Panc1 (cell line): ENCODE results near the gene TMEM87A. TPM values are rescaled to one million over a fixed set of nuclear protein-coding genes. Genes with fewer than 3 reads are reported as not detected.

Experiments used
- ATAC-seq: fragments of 200-7000 bp; cut with Tn5 transposase; 2 replicates; pipeline ENCODE4 v1.9.1; 2020; ENCODE audit warnings: mild to moderate bottlenecking, moderate library complexity
- BruUV-seq: library from RNA; stranded (reverse); fragments of 400-500 nt; replicated peaks from 2 replicates; lab custom pipeline; 2021; lab: Mats Ljungman, UMichigan
- CTCF ChIA-PET: fragments of 300-600 bp; sonication (Branson Sonifier 250); formaldehyde crosslinking; loops from one replicate; lab custom pipeline; 2022; ENCODE audit warnings: antibody characterized with exemption; lab: Charles Lee
- POLR2A ChIA-PET: fragments of 300-600 bp; sonication (Branson Sonifier 250); formaldehyde crosslinking; loops from one replicate; lab custom pipeline; 2022; ENCODE audit warnings: antibody characterized with exemption; lab: Charles Lee
- DNase-seq: peaks from one replicate; pipeline ENCODE4 v3.0.0-alpha.2; 2010; ENCODE audit warnings: low read depth, low spot score
- H3K27ac ChIP-seq: 2 replicates; pipeline ENCODE4 v1.5.1; 2011; ENCODE audit warnings: mild to moderate bottlenecking, low read length, inconsistent platforms
- H3K27me3 ChIP-seq: fragments of 200-500 bp; sonication (Bioruptor generic); 2 replicates; pipeline ENCODE4 v1.6.0; 2014; ENCODE audit warnings: low read length, inconsistent platforms; ENCODE audit not compliant: control insufficient read depth, insufficient read depth
- H3K36me3 ChIP-seq: fragments of 200-500 bp; sonication (Bioruptor generic); 2 replicates; pipeline ENCODE4 v1.5.1; 2014; ENCODE audit warnings: inconsistent platforms, mild to moderate bottlenecking, low read length, moderate library complexity; ENCODE audit not compliant: control insufficient read depth, insufficient read depth
- H3K4me1 ChIP-seq: 2 replicates; pipeline ENCODE4 v1.5.1; 2011; ENCODE audit warnings: inconsistent platforms, mild to moderate bottlenecking, low read length, moderate library complexity; ENCODE audit not compliant: control insufficient read depth, insufficient read depth
- H3K4me3 ChIP-seq, 2 experiments: 2 replicates each; pipeline ENCODE4 v1.5.1; 2011 to 2012; ENCODE audit warnings: low read depth in 2 of 2, low read length in 2 of 2, mild to moderate bottlenecking in 2 of 2, inconsistent platforms in 1 of 2, moderate library complexity in 1 of 2
- H3K9me3 ChIP-seq: fragments of 200-500 bp; sonication (Bioruptor generic); 2 replicates; pipeline ENCODE4 v1.5.1; 2014; ENCODE audit warnings: low read depth, mild to moderate bottlenecking, inconsistent platforms, low read length, moderate library complexity; ENCODE audit not compliant: control insufficient read depth, insufficient read depth
- POLR2AphosphoS5 ChIP-seq: IDR thresholded peaks from 2 replicates; pipeline ENCODE4 v1.6.1; 2012; ENCODE audit warnings: mild to moderate bottlenecking, low read depth, low read length, moderate library complexity
- SIN3A ChIP-seq: IDR thresholded peaks from 2 replicates; pipeline ENCODE4 v1.6.1; 2012; ENCODE audit warnings: low read depth, mild to moderate bottlenecking, low read length, moderate library complexity, borderline replicate concordance; ENCODE audit not compliant: insufficient read depth
- TCF7L2 ChIP-seq: IDR thresholded peaks from 2 replicates; pipeline ENCODE4 v1.6.1; 2011; ENCODE audit warnings: mild to moderate bottlenecking, low read depth, low read length, inconsistent platforms
- in situ Hi-C: cut with HindIII; loops from 2 replicates; pipeline ENCODE4 v1.10.0; 2016; ENCODE audit warnings: low sequenced_read_pairs, low pct_unique_long_range_greater_than_20kb
- intact Hi-C: fragments of 100-400 bp; cut with micrococcal nuclease; formaldehyde crosslinking; loops from one replicate; pipeline ENCODE4 v1.10.0; 2022; ENCODE audit not compliant: unreplicated experiment
- total RNA-seq: library from RNA; stranded (reverse); gene quantifications from one replicate; pipeline ENCODE4 v1.2.1, GENCODE V29; 2021; ENCODE audit not compliant: unreplicated experiment
- TF ChIP-seq, protein P1 (sequence below), 2 experiments: IDR thresholded peaks; 2 replicates each; pipeline ENCODE4 v1.6.1; 2011 to 2012; ENCODE audit warnings: low read depth in 2 of 2, control low read depth in 1 of 2, low read length in 1 of 2, mild to moderate bottlenecking in 1 of 2, moderate library complexity in 1 of 2; ENCODE audit not compliant: insufficient read depth in 1 of 2
- TF ChIP-seq, protein P2 (sequence below): fragments of 450-650 bp; IDR thresholded peaks from 2 replicates; pipeline ENCODE4 v1.5.1; 2017; ENCODE audit warnings: mild to moderate bottlenecking

The TMEM87A gene
- total RNA-seq, 1 experiment from 2014 or later: 49.6 TPM

DNA sequence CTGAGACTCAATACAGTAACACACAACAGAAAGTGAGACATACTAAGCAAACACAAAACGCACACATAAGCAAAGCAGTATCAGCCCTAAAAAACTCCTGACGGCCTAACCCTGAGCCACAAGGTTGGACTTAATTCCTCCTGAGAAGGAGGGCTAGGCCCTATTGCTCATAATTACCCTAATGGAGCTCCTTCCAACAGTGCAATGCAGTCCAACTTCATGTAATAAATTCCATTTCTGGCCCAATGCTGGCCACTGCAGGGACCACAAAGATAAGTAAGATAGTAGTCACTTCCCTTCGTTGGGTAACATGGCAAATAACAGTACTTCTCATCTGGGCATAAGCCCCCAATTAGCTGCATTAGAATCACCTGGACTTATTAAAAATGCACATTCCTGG lies 69.3 kb downstream of the TMEM87A start:
- intact Hi-C loops (no loop called here), in situ Hi-C loops (no loop called here)
- ChIA-PET CTCF (no interaction called here), POLR2A (no interaction called here)
- no peak for ATAC-seq
- Histone ChIP-seq H3K36me3 (no peaks in the 10 kb centered on the region), H3K27me3 (no peaks in the 10 kb centered on the region), H3K4me1 (peaks cover 10% of the 10 kb centered on the region), H3K27ac (no peak overlapping the region), H3K4me3 (no peak overlapping the region), H3K9me3 (no peaks in the 10 kb centered on the region)
- BruUV-seq: no TSS peak
- no peak for TF ChIP-seq POLR2AphosphoS5
- TF ChIP-seq SIN3A: no peak
- TF ChIP-seq TCF7L2: no peak
- TF ChIP-seq, protein P1, sequence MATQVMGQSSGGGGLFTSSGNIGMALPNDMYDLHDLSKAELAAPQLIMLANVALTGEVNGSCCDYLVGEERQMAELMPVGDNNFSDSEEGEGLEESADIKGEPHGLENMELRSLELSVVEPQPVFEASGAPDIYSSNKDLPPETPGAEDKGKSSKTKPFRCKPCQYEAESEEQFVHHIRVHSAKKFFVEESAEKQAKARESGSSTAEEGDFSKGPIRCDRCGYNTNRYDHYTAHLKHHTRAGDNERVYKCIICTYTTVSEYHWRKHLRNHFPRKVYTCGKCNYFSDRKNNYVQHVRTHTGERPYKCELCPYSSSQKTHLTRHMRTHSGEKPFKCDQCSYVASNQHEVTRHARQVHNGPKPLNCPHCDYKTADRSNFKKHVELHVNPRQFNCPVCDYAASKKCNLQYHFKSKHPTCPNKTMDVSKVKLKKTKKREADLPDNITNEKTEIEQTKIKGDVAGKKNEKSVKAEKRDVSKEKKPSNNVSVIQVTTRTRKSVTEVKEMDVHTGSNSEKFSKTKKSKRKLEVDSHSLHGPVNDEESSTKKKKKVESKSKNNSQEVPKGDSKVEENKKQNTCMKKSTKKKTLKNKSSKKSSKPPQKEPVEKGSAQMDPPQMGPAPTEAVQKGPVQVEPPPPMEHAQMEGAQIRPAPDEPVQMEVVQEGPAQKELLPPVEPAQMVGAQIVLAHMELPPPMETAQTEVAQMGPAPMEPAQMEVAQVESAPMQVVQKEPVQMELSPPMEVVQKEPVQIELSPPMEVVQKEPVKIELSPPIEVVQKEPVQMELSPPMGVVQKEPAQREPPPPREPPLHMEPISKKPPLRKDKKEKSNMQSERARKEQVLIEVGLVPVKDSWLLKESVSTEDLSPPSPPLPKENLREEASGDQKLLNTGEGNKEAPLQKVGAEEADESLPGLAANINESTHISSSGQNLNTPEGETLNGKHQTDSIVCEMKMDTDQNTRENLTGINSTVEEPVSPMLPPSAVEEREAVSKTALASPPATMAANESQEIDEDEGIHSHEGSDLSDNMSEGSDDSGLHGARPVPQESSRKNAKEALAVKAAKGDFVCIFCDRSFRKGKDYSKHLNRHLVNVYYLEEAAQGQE (IDR thresholded peaks at IDR 0.05; ENCODE audit: insufficient read depth in 1 of 2, low read depth in 2 of 2, low read length in 1 of 2): no peak
- TF ChIP-seq, protein P2, sequence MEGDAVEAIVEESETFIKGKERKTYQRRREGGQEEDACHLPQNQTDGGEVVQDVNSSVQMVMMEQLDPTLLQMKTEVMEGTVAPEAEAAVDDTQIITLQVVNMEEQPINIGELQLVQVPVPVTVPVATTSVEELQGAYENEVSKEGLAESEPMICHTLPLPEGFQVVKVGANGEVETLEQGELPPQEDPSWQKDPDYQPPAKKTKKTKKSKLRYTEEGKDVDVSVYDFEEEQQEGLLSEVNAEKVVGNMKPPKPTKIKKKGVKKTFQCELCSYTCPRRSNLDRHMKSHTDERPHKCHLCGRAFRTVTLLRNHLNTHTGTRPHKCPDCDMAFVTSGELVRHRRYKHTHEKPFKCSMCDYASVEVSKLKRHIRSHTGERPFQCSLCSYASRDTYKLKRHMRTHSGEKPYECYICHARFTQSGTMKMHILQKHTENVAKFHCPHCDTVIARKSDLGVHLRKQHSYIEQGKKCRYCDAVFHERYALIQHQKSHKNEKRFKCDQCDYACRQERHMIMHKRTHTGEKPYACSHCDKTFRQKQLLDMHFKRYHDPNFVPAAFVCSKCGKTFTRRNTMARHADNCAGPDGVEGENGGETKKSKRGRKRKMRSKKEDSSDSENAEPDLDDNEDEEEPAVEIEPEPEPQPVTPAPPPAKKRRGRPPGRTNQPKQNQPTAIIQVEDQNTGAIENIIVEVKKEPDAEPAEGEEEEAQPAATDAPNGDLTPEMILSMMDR: no peak
- DNase-seq: no peak

DNA sequence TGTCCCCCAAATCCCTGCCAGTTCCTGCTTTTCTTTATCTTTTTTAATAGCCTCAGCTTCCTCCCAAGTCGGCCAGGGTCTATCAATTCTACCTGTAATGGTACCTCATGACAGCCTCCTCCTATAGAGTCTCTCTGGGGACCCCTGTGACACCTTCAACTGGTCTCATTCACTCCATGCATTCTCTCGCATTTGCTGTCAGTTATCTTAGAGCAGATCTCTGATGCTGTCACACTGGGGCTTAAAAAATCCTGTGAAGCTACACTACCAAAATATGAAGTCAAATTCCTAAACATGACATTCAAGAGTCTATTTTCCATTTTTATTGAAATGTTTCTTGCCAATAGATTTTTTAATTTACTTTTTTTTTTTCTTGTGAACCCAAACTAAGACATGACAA lies 70.6 kb downstream of the TMEM87A start:
- in situ Hi-C loops: no loop called here

More for the DNA sequence above, 70.6 kb downstream of the TMEM87A start:
- CTCF ChIA-PET: no interaction called here
- Histone ChIP-seq H3K36me3 (0 out of 2 replicates have a peak, but pooled peaks cover 3% of the 10 kb centered on the region), H3K9me3 (no peaks in the 10 kb centered on the region), H3K4me1 (peaks cover 5% of the 10 kb centered on the region), H3K27ac (no peak overlapping the region), H3K4me3 (no peak overlapping the region), H3K27me3 (no peaks in the 10 kb centered on the region)
- TF ChIP-seq, protein P1 (IDR thresholded peaks at IDR 0.05; ENCODE audit: insufficient read depth in 1 of 2, low read depth in 2 of 2, low read length in 1 of 2): no peak
- TF ChIP-seq SIN3A: no peak
- no peak for TF ChIP-seq TCF7L2
- TF ChIP-seq, protein P2: no peak
- no peak for TF ChIP-seq POLR2AphosphoS5
- no TSS peak for BruUV-seq
- POLR2A ChIA-PET: no interaction called here
- DNase-seq (no peak), ATAC-seq (no peak)
- intact Hi-C loops: no loop called here
